GM12874 (cell line): ENCODE data around the gene PIF1.

Experiments
- CTCF ChIP-seq: IDR thresholded peaks from 2 replicates; pipeline ENCODE4 v1.5.1; 2011; ENCODE audit warnings: low read depth, mild to moderate bottlenecking, control low read depth, low read length, moderate library complexity; ENCODE audit not compliant: insufficient read depth

The PIF1 gene

GRCh38 chr15:64775551-64776401 lies 49.7 kb downstream of the PIF1 start, which contains the start of gene RBPMS2:
Gene RBPMS2 (minus strand): TSS chr15:64775589. CDS start chr15:64775319, 270 bp downstream.
- TF ChIP-seq CTCF = no peak

DNA sequence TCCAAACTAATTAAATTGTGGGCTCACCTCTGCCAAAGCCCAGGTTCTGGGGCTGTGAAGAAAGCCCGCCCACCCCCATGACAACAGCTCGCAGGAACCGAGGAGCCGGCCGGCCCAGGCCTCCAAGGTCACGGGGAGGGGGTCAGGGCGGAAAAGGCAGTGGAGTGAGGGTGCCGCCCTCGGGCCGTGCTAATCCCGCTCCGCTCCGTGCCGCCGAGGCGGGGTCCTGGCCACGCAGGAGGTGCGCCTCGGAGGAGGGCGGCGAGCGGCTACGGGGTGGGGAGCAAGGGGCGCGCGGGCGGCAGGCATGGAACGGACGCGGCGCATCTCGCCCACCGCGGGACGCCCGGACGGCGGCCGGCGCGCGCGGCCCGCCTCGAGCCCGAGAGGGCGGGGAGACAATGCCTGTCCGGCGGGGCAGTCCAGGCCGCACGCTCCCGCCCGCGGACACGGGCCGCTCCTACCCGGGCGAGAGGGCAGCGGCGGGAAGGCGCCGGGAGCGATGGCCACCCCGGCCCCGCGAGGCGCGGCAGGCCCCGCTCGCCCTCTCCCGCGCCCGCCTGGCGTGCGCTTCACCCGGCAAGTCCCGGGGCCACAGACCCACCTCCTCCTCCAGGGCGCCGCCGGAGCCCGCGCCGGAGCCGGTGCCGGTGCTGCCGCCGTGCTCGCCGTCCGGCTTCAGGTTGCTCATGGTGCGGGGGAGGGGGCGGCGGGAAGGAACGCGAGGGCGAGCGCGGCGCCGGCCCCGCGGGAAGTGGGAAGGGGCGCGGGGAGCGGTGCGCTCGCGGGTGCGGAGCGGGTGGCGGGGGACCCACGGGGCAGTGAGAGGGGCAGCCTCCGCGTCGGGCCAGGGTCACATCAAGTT lies 50.6 kb downstream of the PIF1 start:
- no peak for TF ChIP-seq CTCF

- no peak for TF ChIP-seq CTCF
Measured at GRCh38 chr15:64774037-64774628, 51.3 kb downstream of the PIF1 start.

DNA sequence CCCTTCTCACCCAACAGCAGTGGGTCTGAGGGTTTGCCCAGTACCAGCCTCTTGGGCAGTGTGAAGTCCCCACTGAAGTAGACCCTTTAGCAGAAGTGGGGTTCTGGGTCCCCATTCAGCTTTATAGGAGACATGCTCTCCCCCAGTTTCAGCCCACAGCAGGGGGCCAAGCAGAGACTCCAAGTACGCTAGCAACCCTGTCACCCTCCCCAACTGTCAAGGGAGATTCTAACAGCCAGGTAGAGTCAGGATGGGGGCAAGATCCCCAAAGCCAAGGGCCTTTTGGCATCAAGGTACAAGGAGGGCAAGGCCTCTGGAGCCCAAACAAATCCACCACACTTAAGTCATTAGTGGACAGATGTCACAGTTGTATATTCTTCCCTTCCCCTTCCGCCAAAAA lies 51.8 kb downstream of the PIF1 start:
- no peak for TF ChIP-seq CTCF

- no peak for TF ChIP-seq CTCF
Measured at GRCh38 chr15:64772964-64773363, 52.5 kb downstream of the PIF1 start.

DNA sequence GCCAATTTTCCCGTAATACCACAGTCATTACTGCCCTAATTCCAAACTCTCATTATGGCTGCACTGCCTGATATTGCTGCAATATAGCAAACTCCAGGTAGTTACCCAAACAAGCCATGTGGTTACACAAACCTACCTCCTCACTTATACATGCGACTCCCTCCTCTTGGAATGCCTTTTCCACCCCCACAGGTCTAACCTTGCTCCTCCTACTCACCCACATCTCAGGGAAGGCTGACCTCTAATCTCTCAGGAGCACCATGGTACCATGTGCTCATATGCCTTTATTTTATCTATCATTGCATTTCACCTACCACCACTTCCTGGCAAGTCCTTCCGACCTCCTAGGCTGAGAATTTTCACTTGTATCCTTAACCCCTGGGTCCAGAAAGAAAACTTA lies 53.0 kb downstream of the PIF1 start:
- TF ChIP-seq CTCF = no peak

DNA sequence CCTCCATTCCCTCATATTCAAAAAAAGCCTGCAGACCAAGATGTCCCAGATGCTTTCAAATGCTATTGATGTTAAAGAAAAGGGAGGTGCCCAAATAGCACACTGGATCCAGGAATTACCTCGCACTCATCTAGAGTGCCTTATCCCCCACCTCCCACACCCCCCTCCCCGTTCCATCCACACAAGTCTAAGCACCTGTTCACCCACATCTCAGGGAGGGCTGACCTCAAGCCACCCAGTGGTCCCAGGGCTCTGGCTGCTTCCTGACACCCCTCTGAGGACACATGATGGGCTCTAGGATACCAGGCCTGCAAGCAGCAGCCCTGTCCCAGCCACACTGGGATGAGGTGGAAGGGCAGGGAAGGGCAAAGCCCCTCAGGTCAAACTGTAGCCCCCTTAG lies 54.8 kb downstream of the PIF1 start:
- TF ChIP-seq CTCF = no peak
